ENCODE results near the gene S1PR3. TPM values are rescaled to one million over a fixed set of nuclear protein-coding genes. Genes with fewer than 3 reads are reported as not detected.
A peak's percentile ranks its signal among the peaks of the same experiment; 100 is the strongest.

S1PR3 gene
- total RNA-seq, 4 donors from 2014 or later = 4.3 to 13.5 (median 5.6) TPM

GRCh38 chr9:89042984-89043383 is 51.7 kb downstream of the S1PR3 start:
- no peak overlapping the region for H3K4me3 ChIP-seq
- no peaks in the 10 kb centered on the region for H3K27me3 ChIP-seq
- no peaks in the 10 kb centered on the region for H3K9me3 ChIP-seq
- WGBS = 90% methylated on average over 9 of the region's 9 CpGs
- TF ChIP-seq POLR2AphosphoS5 (IDR thresholded peaks at IDR 0.05) (no peak), EP300 (IDR thresholded peaks at IDR 0.05) (no peak), CTCF (IDR thresholded peaks at IDR 0.05) (no peak), POLR2A (IDR thresholded peaks at IDR 0.05) (no peak)
- H3K4me1 ChIP-seq = peaks cover 16% of the 10 kb centered on the region
- no peaks in the 10 kb centered on the region for H3K36me3 ChIP-seq
- no peak for DNase-seq (ENCODE audit: low spot score in 2 of 2)
- peak overlapping the region; percentile 21 for H3K27ac ChIP-seq

GRCh38 chr9:89044104-89044503 is 52.8 kb downstream of the S1PR3 start:
- H3K27me3 ChIP-seq = no peaks in the 10 kb centered on the region
- H3K4me1 ChIP-seq = peaks cover 6% of the 10 kb centered on the region
- no peak overlapping the region for H3K4me3 ChIP-seq
- no peak for DNase-seq (ENCODE audit: low spot score in 2 of 2)
- no peak overlapping the region for H3K27ac ChIP-seq
- no peaks in the 10 kb centered on the region for H3K9me3 ChIP-seq
- no peak for TF ChIP-seq POLR2AphosphoS5 (IDR thresholded peaks at IDR 0.05)
- no peak for TF ChIP-seq EP300 (IDR thresholded peaks at IDR 0.05)
- TF ChIP-seq POLR2A (IDR thresholded peaks at IDR 0.05) = no peak
- TF ChIP-seq CTCF (IDR thresholded peaks at IDR 0.05) = no peak
- no peaks in the 10 kb centered on the region for H3K36me3 ChIP-seq
- 79% methylated on average over 2 of the region's 2 CpGs for WGBS

- Histone ChIP-seq H3K4me3 (no peak overlapping the region), H3K27me3 (no peaks in the 10 kb centered on the region), H3K9me3 (no peaks in the 10 kb centered on the region), H3K4me1 (peaks cover 5% of the 10 kb centered on the region), H3K27ac (no peak overlapping the region), H3K36me3 (no peaks in the 10 kb centered on the region)
- WGBS = 91% methylated on average over 4 of the region's 4 CpGs
- DNase-seq (ENCODE audit: low spot score in 2 of 2) = no peak
- TF ChIP-seq EP300 (IDR thresholded peaks at IDR 0.05) (no peak), POLR2AphosphoS5 (IDR thresholded peaks at IDR 0.05) (no peak), POLR2A (IDR thresholded peaks at IDR 0.05) (no peak), CTCF (IDR thresholded peaks at IDR 0.05) (no peak)
These were observed 53.6 kb downstream of the S1PR3 start for GRCh38 chr9:89044881-89045280.

GRCh38 chr9:89046832-89047231 is 55.6 kb downstream of the S1PR3 start:
- Histone ChIP-seq H3K36me3 (no peaks in the 10 kb centered on the region), H3K9me3 (no peaks in the 10 kb centered on the region), H3K4me1 (peaks cover 5% of the 10 kb centered on the region), H3K4me3 (no peak overlapping the region), H3K27ac (no peak overlapping the region), H3K27me3 (no peaks in the 10 kb centered on the region)
- TF ChIP-seq POLR2A (IDR thresholded peaks at IDR 0.05) (no peak), EP300 (IDR thresholded peaks at IDR 0.05) (no peak), POLR2AphosphoS5 (IDR thresholded peaks at IDR 0.05) (no peak), CTCF (IDR thresholded peaks at IDR 0.05) (no peak)
- 58% methylated on average over 2 of the region's 2 CpGs for WGBS
- no peak for DNase-seq (ENCODE audit: low spot score in 2 of 2)

- peaks cover 5% of the 10 kb centered on the region for H3K4me1 ChIP-seq
- WGBS = 96% methylated on average over 4 of the region's 4 CpGs
- DNase-seq (ENCODE audit: low spot score in 2 of 2) = no peak
- no peak overlapping the region for H3K4me3 ChIP-seq
- no peaks in the 10 kb centered on the region for H3K36me3 ChIP-seq
- no peaks in the 10 kb centered on the region for H3K27me3 ChIP-seq
- TF ChIP-seq POLR2AphosphoS5 (IDR thresholded peaks at IDR 0.05) (no peak), EP300 (IDR thresholded peaks at IDR 0.05) (no peak), POLR2A (IDR thresholded peaks at IDR 0.05) (no peak), CTCF (IDR thresholded peaks at IDR 0.05) (no peak)
- no peak overlapping the region for H3K27ac ChIP-seq
- no peaks in the 10 kb centered on the region for H3K9me3 ChIP-seq
These were observed 56.4 kb downstream of the S1PR3 start for GRCh38 chr9:89047667-89048066.
